GM18502 (cell line): ENCODE data around the gene UST.
"Not testable (repeated sequence)": the region's sequence is repeated elsewhere in the genome, so short reads cannot be mapped to it uniquely, and the experiment has no call there.

Experiments
- ATAC-seq: cut with Tn5 transposase; IDR thresholded peaks from one replicate; pipeline ENCODE4 v1.9.1; 2021; ENCODE audit warnings: mild to moderate bottlenecking; ENCODE audit not compliant: unreplicated experiment, poor library complexity

The UST gene

DNA sequence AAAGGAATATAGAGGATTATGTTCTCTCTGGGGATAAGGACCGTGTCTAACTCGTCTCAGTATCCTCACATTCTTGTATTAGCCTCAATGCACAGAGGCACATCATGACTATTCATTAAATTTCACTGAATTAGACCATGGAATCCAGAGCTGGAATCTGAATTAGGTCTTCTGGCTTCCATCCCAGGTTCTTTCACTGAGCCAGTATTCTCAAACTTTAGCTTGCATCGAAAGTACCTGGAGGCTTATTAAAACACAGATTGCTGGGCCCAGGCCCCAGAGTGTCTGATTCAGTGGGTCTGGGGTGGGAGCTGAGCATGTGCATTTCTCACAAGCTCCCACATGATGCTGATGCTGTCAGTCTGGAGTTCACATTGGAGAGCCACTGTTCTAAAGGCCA is 142.0 kb downstream of the UST start:
- ATAC-seq, result no peak

GRCh38 chr6:148890096-148890495 is 143.3 kb downstream of the UST start:
- ATAC-seq, result no peak

GRCh38 chr6:148890652-148891404 is 144.0 kb downstream of the UST start:
- ATAC-seq, result no peak

- ATAC-seq, result no peak
These were observed 144.6 kb downstream of the UST start for GRCh38 chr6:148891405-148891783.

DNA sequence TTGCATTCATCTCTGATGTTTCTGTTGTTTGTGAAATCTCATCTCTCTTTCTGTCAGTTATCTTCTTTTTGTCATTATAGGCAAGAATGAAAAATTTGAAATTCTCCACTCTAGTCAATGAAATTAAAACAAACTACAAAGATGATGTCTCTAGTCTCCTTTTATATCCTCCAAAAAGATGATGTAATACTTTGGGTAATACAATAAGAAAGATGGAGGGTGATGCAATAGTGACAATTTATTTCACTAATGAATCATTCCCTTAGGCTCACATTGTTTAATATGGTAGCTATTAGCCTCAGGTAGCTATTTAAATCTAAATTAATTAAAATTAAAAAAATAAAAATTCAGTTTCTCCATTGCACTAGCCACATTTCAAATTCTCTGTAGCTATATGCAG is 145.4 kb downstream of the UST start:
- no peak for ATAC-seq

DNA sequence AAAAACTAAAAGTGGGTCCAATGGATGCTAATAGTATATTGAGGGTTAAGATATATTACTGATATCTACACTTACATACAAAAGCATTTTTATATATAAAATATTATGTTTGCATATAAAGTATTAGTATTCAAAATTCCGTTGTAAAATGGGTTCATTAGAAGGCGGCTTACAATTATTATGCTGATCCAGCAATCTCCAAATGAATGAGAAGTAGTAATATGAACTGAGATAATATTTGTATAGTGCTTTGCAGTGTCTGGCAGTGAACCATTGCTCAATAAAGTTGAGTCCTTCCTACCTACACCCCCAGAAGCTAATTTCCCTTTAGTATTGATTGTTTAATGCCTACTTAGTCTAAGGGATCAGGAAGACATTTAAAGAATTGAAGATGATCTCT is 146.2 kb downstream of the UST start:
- no peak for ATAC-seq

GRCh38 chr6:148893481-148893880 is 146.7 kb downstream of the UST start:
- no peak for ATAC-seq

DNA sequence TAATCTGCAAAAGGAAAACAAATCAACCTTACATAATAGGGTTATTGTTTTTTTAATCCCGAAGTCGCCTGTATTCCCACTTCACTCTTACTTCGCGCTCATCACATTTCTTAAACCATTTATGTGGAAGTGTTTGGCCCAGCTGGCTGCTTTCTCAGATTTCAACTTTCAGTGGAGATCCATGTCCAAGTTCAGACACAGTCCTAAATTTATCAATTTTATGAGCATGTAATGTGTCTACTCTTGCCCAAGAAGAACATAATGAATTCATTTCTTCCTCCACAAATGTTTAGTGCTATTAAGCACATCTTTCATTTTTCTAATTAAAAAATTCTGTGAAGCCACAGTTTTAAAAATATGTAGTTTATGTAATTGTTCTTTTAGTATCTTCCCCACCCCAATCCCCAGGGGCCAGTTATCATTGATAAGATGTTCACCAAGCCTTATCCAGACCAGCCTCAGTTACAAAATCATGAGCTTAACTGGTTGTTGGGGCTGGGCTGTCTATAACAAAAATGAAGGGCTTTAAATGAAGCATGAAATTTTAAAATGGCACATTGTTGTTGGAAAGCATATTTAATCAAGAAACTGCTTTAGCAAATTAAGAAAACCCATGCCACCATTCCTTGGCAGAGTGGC is 151.7 kb downstream of the UST start:
- no peak for ATAC-seq

DNA sequence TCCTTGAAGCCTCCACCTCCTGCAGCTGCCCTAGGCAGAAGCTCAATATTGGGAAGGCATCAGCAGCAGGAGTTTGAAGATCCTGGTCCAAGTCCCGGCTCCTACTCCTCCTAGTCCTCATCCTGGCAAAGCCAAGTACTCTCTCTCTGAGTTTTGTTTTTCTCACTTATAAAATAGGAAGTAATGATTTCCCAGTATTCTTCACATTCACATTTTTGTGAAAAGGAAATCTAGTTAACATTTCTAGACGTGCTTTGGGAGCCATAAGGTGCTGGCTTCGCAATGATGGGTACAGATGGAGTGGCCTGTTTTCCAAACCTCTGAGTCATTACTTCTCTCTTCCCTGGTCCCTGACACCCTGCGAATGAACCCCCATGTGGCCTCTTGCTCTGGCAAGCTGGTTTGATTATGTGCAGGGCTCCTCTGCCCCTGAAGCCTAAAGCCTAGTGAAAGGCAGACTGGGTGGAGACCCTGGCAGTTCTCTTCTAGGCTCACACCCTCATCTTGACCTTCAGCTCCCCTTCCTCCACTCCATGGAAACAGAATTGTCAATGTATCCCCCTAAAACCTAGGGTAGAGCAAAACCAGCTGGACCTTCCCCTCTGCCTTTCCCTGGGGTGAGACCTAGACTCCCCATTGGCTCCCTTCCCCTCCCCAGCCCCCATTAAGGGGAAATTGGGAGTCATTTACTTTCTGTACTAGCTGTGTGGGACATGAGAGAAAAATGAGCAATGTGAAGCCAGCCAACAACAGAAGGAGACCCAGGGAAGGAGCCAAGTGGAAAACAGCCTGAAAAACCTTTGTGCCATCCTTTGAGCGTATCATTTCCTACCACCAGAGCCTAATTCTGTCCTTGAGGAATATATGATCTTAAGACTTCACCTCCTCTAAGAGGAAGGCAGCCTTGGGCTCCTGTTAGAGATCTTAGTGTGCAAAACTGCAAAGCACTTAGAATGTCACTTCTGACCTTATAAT is 158.4 kb downstream of the UST start:
- no peak for ATAC-seq

GRCh38 chr6:148905901-148906300 is 159.1 kb downstream of the UST start:
- ATAC-seq, result no peak

DNA sequence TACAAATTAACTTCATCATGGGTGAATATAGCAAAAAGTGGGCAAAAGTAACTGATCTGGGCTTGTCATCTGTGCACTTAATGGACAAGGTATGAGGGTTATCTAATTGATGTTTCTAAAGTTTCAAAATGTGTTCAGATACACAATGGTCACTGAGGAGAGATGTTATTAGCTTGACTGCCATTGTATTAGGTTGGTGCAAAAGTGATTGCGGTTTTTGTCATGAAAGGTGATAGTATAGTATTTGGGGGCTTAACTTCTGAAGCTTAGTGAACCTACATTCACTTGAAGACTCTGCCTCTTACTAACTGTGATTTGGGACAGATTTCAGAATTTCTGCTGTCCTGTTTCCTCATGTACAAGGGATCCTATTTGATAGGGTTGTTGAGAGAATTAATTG is 159.6 kb downstream of the UST start:
- no peak for ATAC-seq

- ATAC-seq, result peak; percentile 66
These were observed 160.7 kb downstream of the UST start for GRCh38 chr6:148907573-148907972.

DNA sequence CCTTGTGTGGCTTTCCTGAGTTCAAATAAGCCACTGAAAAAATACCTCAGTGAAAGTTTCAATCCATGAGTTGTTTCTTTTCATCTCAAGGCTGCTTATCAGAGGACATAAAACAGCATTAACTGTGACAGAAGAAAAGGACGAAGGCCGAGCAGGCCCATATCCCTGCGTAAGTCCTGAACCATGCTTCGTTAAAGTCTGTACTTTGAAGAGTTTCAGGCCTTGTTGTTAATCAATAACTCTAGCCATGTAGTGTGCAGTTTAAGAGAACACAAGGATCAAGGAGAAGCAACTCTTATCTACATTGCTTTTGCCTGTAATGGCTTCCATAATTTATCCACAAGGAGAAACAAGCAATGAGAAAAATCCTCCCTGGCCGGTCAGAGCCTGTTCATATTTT is 165.4 kb downstream of the UST start:
- ATAC-seq, result no peak

GRCh38 chr6:148915810-148916209 is 169.0 kb downstream of the UST start:
- no peak for ATAC-seq

DNA sequence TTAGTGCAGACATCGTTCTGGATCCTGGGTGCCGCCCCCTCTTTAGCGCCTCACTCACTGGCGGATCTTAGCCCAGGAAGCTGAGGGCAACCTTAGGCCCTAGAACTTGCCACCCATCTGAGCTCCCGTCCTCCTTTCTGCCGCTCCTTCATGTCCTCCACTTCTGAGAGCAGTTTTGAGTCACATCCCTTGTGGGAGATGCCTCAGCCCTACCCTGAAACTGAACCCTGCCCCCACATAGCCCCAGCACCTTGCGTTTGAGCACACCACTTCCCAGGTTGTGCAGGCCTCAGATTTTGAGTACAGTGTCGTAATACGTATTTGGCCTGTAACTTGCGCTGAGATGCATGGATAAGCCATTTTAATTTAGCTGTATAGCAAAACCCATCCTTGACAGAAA is 169.7 kb downstream of the UST start:
- not testable (repeated sequence) for ATAC-seq

DNA sequence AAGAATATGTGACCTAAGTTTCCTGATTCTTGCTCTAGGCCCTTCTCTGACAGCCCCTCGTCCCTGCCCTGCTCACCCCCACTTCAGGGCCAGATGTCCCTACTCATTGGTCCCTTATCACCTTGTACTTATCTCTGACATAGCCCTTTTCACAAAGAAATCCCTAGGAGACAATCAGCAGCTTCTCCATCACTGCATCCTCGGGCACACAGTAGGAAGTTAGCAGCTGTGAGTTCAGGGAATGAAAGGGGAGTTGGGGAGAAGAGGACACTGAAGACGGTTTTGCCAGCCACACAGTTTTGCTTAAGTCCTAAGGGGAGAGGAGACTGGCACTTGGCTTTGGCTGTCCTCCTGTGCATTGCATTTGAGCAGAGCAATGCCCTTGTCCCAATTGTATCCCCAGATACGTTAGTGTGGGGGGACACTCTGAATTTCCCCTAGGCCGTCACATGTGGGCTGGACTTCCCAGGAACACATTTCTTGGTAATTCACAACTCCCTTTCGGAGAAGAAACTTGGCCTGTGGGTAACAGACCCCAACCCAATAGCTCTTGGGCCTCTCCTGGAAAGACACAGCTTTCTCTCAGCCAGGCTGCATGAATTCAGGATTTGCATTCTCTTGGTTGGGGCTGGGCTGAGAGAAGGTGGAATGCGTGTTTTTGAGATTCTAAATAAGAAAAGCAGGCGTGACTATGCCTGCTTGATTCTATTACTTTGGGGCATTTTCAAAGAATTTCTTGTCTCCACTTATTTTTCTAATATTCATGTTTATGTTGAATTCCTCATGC is 177.6 kb downstream of the UST start:
- ATAC-seq, result no peak

DNA sequence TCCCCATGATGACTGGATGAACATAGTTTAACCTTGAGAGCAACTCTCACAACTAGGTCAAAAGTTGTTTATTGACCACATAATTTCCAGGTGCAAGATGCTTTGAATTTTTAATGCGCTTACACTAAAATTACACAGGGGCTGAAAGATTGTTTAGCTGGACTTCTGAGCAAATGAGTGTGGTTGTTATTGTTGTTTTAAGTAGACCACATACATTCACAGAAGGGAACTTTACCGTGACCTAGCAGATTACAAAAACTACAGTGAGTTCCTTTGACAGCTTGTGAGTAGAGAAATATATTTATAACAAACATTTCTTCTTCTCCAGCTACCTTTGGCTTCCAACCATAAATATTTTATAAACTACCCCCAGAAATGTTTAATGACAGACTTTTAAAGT is 178.9 kb downstream of the UST start:
- ATAC-seq, result no peak

DNA sequence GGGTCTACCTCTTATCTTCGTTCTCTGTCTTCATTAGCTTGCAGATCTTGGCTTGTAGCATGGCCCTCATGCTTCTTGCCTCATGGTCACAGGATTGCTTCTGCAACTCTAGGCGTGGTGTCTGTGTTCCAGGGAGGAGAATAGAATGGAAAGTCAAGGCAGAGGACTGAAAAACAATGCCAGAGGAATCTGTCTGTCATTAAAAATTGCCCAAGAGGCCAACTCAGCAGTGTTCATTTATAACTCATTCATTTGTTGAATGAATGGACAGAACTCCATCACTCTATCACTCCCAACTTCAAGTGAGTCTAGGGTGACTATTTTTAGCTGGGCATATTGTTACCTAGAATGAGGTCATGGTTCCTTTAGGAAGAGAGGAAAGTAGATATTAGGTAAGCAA is 179.6 kb downstream of the UST start:
- no peak for ATAC-seq

GRCh38 chr6:148927586-148927985 is 180.8 kb downstream of the UST start:
- ATAC-seq, result no peak

GRCh38 chr6:148928811-148929210 is 182.0 kb downstream of the UST start:
- ATAC-seq, result no peak
